ENCODE results near the gene C11orf24. TPM values are rescaled to one million over a fixed set of nuclear protein-coding genes. Genes with fewer than 3 reads are reported as not detected.

C11orf24 gene
- total and polyA plus RNA-seq, 2 experiments from 2014 or later: 19.2 to 35.3 TPM

DNA sequence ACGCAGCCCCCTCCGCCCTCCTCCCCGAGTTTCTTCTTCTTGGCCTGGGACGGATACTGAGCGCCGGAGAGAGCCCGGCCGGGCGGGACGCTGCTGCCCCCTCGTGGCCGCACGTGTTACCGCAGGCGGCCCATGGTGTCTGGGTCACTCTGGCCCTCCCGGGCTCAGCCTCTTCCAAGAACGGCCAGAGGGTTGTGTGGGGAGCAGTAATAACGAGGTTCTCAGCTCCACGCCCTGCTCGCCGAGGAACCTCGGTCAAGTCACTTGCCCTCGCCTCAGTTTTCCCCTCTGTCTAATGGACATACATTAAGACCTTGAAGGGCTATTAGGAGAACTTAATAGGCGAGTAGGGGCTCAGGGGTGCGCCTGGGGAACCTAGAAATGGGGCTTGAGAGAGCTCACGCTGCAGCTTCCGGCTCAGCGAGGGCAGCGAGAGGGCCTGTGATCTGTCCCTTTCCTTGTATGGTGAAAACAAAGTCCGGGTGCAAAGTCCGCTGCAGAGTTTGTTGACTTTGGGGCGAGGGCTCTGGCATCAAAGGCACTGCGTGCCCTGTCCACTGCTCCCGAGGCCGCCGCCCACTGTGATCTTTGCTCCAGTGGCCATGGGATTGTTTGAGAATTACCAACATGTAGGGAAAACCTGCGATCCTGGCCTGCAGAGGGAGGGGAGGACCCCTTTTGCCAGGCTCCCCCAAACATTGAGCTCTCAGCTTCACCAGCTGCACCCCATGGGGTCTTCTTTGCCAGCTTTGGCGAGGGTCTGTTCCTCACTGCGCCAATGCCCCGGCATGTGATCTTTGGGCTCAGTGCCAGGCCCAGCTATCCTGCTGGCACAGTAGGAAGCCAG, 26.3 kb upstream of the C11orf24 start:
- Histone ChIP-seq H3K27me3 (peaks cover 4% of the 10 kb centered on the region), H3K9me3 (ENCODE audit: low read depth) (no peaks in the 10 kb centered on the region), H3K36me3 (no peaks in the 10 kb centered on the region), H3K4me1 (ENCODE audit: low read depth) (no peaks in the 10 kb centered on the region), H3K4me3 (no peak overlapping the region), H3K27ac (no peak overlapping the region)
- DNase-seq (ENCODE audit: low read depth in 1 of 2, low spot score in 1 of 2): peak; percentile 75 to 77
- TF ChIP-seq, protein P1, sequence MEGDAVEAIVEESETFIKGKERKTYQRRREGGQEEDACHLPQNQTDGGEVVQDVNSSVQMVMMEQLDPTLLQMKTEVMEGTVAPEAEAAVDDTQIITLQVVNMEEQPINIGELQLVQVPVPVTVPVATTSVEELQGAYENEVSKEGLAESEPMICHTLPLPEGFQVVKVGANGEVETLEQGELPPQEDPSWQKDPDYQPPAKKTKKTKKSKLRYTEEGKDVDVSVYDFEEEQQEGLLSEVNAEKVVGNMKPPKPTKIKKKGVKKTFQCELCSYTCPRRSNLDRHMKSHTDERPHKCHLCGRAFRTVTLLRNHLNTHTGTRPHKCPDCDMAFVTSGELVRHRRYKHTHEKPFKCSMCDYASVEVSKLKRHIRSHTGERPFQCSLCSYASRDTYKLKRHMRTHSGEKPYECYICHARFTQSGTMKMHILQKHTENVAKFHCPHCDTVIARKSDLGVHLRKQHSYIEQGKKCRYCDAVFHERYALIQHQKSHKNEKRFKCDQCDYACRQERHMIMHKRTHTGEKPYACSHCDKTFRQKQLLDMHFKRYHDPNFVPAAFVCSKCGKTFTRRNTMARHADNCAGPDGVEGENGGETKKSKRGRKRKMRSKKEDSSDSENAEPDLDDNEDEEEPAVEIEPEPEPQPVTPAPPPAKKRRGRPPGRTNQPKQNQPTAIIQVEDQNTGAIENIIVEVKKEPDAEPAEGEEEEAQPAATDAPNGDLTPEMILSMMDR (IDR thresholded peaks at IDR 0.05; ENCODE audit: low read depth, low read length): peak; percentile 95

DNA sequence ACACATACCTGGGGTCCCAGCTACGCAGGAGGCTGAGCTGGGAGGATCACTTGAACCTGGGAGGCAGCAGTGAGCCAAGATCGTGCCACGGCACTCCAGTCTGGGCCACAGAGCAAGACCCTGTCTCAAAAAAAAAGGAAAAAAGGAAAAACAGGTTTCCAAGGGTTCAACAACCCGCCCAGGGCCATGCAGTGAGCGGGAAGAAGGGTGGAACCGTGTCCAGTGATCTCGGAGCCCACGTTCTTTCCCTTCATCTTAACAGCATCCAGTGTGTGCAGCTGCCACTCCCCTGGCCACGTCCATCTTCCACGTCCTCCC, 25.7 kb upstream of the C11orf24 start:
- no peaks in the 10 kb centered on the region for H3K36me3 ChIP-seq
- TF ChIP-seq, protein P1 (IDR thresholded peaks at IDR 0.05; ENCODE audit: low read depth, low read length): no peak
- H3K4me1 ChIP-seq (ENCODE audit: low read depth): no peaks in the 10 kb centered on the region
- DNase-seq (ENCODE audit: low read depth in 1 of 2, low spot score in 1 of 2): no peak
- no peak overlapping the region for H3K4me3 ChIP-seq
- H3K27me3 ChIP-seq: peaks cover 4% of the 10 kb centered on the region
- no peak overlapping the region for H3K27ac ChIP-seq
- H3K9me3 ChIP-seq (ENCODE audit: low read depth): no peaks in the 10 kb centered on the region

DNA sequence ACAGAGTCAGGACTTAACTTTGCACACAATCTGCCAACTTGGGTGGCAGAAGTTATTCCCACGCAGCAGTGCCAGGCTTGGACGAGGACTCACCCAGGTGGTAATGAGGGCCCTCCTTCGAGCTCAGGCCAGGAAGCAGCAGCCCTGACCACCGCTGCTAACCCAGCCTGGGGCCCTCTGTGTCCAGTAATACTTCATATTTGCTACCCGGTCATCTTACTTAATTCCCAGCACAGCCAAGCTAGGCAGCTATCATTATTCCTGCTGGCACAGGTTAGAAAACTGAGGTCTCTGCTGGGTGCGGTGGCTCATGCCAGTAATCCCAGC, 25.2 kb upstream of the C11orf24 start:
- Histone ChIP-seq H3K9me3 (ENCODE audit: low read depth) (no peaks in the 10 kb centered on the region), H3K27ac (no peak overlapping the region)

DNA sequence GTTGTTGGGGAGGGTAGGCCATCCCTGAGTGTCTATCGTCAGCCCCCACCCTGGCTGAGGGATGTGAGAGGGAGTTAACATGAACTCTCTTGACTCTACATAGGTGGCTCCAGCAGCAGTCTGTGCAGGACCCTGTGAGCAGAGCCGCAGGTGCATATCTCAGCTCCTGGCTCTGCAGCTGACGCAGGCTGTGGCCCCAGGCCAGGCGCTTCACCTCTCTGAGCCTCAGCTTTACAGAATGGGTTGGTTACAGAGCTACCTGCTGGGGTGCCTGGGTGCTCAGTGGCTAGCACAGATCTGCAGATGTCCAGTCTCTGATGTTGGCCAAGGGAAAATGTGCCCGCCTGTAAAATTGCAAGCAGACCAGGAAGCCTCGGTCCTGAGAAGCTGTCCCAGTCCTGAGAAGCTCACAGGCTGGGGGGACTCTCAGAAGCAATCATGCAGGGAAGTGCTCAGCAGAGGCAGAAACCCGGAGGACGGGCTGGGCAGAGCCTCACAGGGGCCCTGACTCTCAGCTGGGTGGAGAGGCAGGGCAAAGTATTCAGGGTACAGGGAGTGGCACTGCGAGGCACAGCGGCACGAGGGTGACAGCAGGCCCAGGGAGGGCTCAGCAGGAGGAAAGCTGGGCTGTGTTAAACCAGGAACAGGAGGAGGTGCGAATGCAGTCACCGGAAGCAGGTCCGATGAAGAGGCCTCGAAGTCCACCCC, 24.7 kb upstream of the C11orf24 start:
- TF ChIP-seq, protein P1 (IDR thresholded peaks at IDR 0.05; ENCODE audit: low read depth, low read length): no peak
- no peaks in the 10 kb centered on the region for H3K4me1 ChIP-seq (ENCODE audit: low read depth)
- H3K36me3 ChIP-seq: no peaks in the 10 kb centered on the region
- H3K27ac ChIP-seq: no peak overlapping the region
- DNase-seq (ENCODE audit: low read depth in 1 of 2, low spot score in 1 of 2): no peak
- no peaks in the 10 kb centered on the region for H3K9me3 ChIP-seq (ENCODE audit: low read depth)
- no peak overlapping the region for H3K4me3 ChIP-seq
- H3K27me3 ChIP-seq: peaks cover 4% of the 10 kb centered on the region

More for the DNA sequence above, 25.2 kb upstream of the C11orf24 start:
- TF ChIP-seq, protein P1 (IDR thresholded peaks at IDR 0.05; ENCODE audit: low read depth, low read length): no peak
- no peak for DNase-seq (ENCODE audit: low read depth in 1 of 2, low spot score in 1 of 2)
- Histone ChIP-seq H3K4me1 (ENCODE audit: low read depth) (no peaks in the 10 kb centered on the region), H3K27me3 (peaks cover 4% of the 10 kb centered on the region), H3K36me3 (no peaks in the 10 kb centered on the region), H3K4me3 (no peak overlapping the region)

DNA sequence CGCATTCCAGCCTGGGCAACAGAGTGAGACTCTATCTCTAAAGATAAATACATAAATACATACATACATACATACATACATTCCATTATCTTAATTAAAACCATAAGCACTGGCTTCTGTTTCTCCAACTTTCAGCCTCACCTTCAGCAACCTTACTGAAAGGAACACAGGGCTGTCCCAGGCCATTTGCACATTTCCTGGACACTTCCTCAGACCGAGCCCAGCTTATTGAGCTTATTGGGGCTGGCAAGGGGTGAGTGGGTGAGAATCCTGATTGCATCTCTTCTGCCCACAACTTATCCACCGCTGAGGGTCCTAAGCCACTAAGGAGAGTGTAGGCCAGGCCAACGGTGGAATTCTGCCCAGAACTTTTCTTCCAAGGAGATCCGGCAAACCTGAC, 24.2 kb upstream of the C11orf24 start:
- Histone ChIP-seq H3K27me3 (peaks cover 4% of the 10 kb centered on the region), H3K4me1 (ENCODE audit: low read depth) (no peaks in the 10 kb centered on the region), H3K9me3 (ENCODE audit: low read depth) (no peaks in the 10 kb centered on the region), H3K36me3 (no peaks in the 10 kb centered on the region), H3K4me3 (no peak overlapping the region), H3K27ac (no peak overlapping the region)
- DNase-seq (ENCODE audit: low read depth in 1 of 2, low spot score in 1 of 2): no peak
- TF ChIP-seq, protein P1 (IDR thresholded peaks at IDR 0.05; ENCODE audit: low read depth, low read length): no peak
